Osteoblast (primary cell): ENCODE results near the gene POLR1E. TPM values are rescaled to one million over a fixed set of nuclear protein-coding genes. Genes with fewer than 3 reads are reported as not detected.

Experiments used
- DNase-seq: peaks from one replicate; pipeline ENCODE4 v3.0.0; 2011; ENCODE audit warnings: low spot score, mixed read lengths; ENCODE audit not compliant: insufficient read length; ENCODE audit errors: missing footprints
- H2AFZ ChIP-seq: 2 replicates; pipeline ENCODE4 v1.6.0; 2011; ENCODE audit warnings: mild to moderate bottlenecking, low read length
- H3K27ac ChIP-seq: 2 replicates; pipeline ENCODE4 v1.5.1; 2011; ENCODE audit warnings: mild to moderate bottlenecking, low read depth, low read length, moderate library complexity
- H3K27me3 ChIP-seq: 2 replicates; pipeline ENCODE4 v1.6.0; 2012; ENCODE audit warnings: mild to moderate bottlenecking, control low read depth, inconsistent platforms, low read length, moderate library complexity; ENCODE audit not compliant: insufficient read depth
- H3K36me3 ChIP-seq: 2 replicates; pipeline ENCODE4 v1.5.1; 2011; ENCODE audit warnings: mild to moderate bottlenecking, low read length, control low read depth, moderate library complexity; ENCODE audit not compliant: insufficient read depth
- H3K4me1 ChIP-seq: 2 replicates; pipeline ENCODE4 v1.5.1; 2011; ENCODE audit warnings: mild to moderate bottlenecking, low read length, control low read depth, moderate library complexity; ENCODE audit not compliant: insufficient read depth
- H3K4me2 ChIP-seq: 2 replicates; pipeline ENCODE4 v1.6.0; 2011; ENCODE audit warnings: mild to moderate bottlenecking, low read length; ENCODE audit not compliant: insufficient read depth
- H3K4me3 ChIP-seq: fragments of 200-600 bp; sonication (generic); 3 replicates; pipeline ENCODE4 v1.5.1; 2012; ENCODE audit warnings: mild to moderate bottlenecking, low read length, inconsistent platforms; ENCODE audit not compliant: insufficient read depth
- H3K79me2 ChIP-seq: 2 replicates; pipeline ENCODE4 v1.6.0; 2012; ENCODE audit warnings: mild to moderate bottlenecking, low read length, control low read depth, inconsistent platforms; ENCODE audit not compliant: insufficient read depth
- H3K9me3 ChIP-seq: 2 replicates; pipeline ENCODE4 v1.5.1; 2011; ENCODE audit warnings: low read depth, low read length, control low read depth
- H4K20me1 ChIP-seq: 2 replicates; pipeline ENCODE4 v1.6.0; 2012; ENCODE audit warnings: mild to moderate bottlenecking, low read length, control low read depth; ENCODE audit not compliant: insufficient read depth
- total RNA-seq: library from RNA; depleted of rRNA; stranded (reverse); fragments of >200 nt; gene quantifications from 2 replicates; pipeline ENCODE4 v1.2.3, GENCODE V29; 2012
- TF ChIP-seq, protein P1 (sequence below): IDR thresholded peaks from 2 replicates; pipeline ENCODE4 v1.5.1; 2011; ENCODE audit warnings: mild to moderate bottlenecking, low read depth, low read length, moderate library complexity; ENCODE audit errors: extremely low read depth

POLR1E gene
- total RNA-seq, 1 donor, result 33.3 TPM

DNA sequence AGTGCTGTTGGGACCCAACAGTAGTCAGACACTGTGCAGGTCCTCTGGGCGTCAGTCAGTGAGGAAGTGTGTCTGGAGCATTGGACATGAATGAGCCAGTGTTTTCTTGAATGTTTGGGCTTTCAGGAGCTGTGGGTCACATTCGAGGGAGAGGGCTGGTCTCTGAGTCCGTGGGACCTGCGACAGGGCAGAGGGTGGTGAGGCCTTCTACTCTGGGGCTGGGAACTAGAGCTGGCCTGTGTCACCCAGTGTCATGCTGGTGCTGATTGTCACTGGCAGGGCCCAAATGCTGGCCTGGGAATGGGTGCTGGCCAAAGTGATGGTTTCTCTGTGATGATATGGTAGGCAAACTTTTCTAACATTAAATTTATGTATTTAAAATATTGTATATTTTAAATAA, 10.3 kb downstream of the POLR1E start:
- peaks cover 3% of the 10 kb centered on the region for H3K4me1 ChIP-seq
- no peak overlapping the region for H3K4me2 ChIP-seq
- no peaks in the 10 kb centered on the region for H4K20me1 ChIP-seq
- no peak overlapping the region for H2AFZ ChIP-seq
- no peaks in the 10 kb centered on the region for H3K9me3 ChIP-seq
- no peak overlapping the region for H3K4me3 ChIP-seq
- TF ChIP-seq, protein P1, sequence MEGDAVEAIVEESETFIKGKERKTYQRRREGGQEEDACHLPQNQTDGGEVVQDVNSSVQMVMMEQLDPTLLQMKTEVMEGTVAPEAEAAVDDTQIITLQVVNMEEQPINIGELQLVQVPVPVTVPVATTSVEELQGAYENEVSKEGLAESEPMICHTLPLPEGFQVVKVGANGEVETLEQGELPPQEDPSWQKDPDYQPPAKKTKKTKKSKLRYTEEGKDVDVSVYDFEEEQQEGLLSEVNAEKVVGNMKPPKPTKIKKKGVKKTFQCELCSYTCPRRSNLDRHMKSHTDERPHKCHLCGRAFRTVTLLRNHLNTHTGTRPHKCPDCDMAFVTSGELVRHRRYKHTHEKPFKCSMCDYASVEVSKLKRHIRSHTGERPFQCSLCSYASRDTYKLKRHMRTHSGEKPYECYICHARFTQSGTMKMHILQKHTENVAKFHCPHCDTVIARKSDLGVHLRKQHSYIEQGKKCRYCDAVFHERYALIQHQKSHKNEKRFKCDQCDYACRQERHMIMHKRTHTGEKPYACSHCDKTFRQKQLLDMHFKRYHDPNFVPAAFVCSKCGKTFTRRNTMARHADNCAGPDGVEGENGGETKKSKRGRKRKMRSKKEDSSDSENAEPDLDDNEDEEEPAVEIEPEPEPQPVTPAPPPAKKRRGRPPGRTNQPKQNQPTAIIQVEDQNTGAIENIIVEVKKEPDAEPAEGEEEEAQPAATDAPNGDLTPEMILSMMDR, result no peak
- H3K79me2 ChIP-seq, result no peaks in the 10 kb centered on the region
- no peaks in the 10 kb centered on the region for H3K27me3 ChIP-seq
- peaks cover 86% of the 10 kb centered on the region for H3K36me3 ChIP-seq
- peak; percentile 64 for DNase-seq
- H3K27ac ChIP-seq, result no peak overlapping the region

DNA sequence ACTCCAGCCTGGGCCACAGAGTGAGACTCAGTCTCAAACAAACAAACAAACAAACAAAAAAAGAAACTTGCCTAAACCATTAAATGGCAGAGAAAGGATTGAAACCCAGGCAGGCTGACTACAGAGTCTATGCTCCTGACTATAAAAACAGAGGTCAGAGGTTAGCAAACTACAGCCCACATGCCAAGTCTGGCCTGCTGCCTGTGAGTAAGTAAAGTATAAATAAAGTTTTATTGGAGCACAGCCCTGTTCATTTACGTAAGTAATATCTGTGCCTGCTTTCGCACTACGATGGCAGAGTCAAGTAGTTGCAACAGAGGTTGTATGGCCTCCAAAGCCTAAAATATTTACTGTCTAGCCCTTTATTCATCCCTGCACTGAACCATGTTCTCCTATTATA, 11.6 kb downstream of the POLR1E start:
- H3K9me3 ChIP-seq, result no peaks in the 10 kb centered on the region
- no peak overlapping the region for H3K4me2 ChIP-seq
- H3K79me2 ChIP-seq, result no peaks in the 10 kb centered on the region
- peaks cover 3% of the 10 kb centered on the region for H3K4me1 ChIP-seq
- H3K36me3 ChIP-seq, result peaks cover 88% of the 10 kb centered on the region
- H2AFZ ChIP-seq, result no peak overlapping the region
- H3K27ac ChIP-seq, result no peak overlapping the region
- no peak for DNase-seq
- no peaks in the 10 kb centered on the region for H4K20me1 ChIP-seq
- no peaks in the 10 kb centered on the region for H3K27me3 ChIP-seq
- TF ChIP-seq, protein P1, result no peak
- no peak overlapping the region for H3K4me3 ChIP-seq

- H3K27me3 ChIP-seq, result no peaks in the 10 kb centered on the region
- no peaks in the 10 kb centered on the region for H4K20me1 ChIP-seq
- H3K4me1 ChIP-seq, result peaks cover 3% of the 10 kb centered on the region
- H3K4me2 ChIP-seq, result no peak overlapping the region
- H3K79me2 ChIP-seq, result no peaks in the 10 kb centered on the region
- no peak overlapping the region for H3K4me3 ChIP-seq
- H3K27ac ChIP-seq, result no peak overlapping the region
- DNase-seq, result no peak
- no peak overlapping the region for H2AFZ ChIP-seq
- no peaks in the 10 kb centered on the region for H3K9me3 ChIP-seq
- TF ChIP-seq, protein P1, result no peak
- H3K36me3 ChIP-seq, result peaks cover 86% of the 10 kb centered on the region
Measured at GRCh38 chr9:37498457-37498856, 12.7 kb downstream of the POLR1E start.

GRCh38 chr9:37499297-37499696, 13.5 kb downstream of the POLR1E start:
- no peaks in the 10 kb centered on the region for H3K79me2 ChIP-seq
- no peak overlapping the region for H3K27ac ChIP-seq
- no peaks in the 10 kb centered on the region for H3K27me3 ChIP-seq
- H3K36me3 ChIP-seq, result peaks cover 85% of the 10 kb centered on the region
- no peak overlapping the region for H2AFZ ChIP-seq
- H4K20me1 ChIP-seq, result no peaks in the 10 kb centered on the region
- TF ChIP-seq, protein P1, result no peak
- H3K4me1 ChIP-seq, result peaks cover 3% of the 10 kb centered on the region
- H3K4me2 ChIP-seq, result no peak overlapping the region
- H3K4me3 ChIP-seq, result no peak overlapping the region
- DNase-seq, result no peak
- no peaks in the 10 kb centered on the region for H3K9me3 ChIP-seq
